Stimulated activated CD8-positive, alpha-beta memory T cell treated with anti-CD3 and anti-CD28 coated beads, Interleukin-4, amount 100 ng/mL, for 1 hour (primary cell): Measurements from ENCODE around the gene KBTBD8.

ENCODE experiments used
- DNase-seq, 2 donors: peaks; one replicate each; pipeline ENCODE4 v3.0.0-alpha.2; 2020; ENCODE audit warnings: low read depth in 2 of 2, low spot score in 1 of 2

The KBTBD8 gene

DNA sequence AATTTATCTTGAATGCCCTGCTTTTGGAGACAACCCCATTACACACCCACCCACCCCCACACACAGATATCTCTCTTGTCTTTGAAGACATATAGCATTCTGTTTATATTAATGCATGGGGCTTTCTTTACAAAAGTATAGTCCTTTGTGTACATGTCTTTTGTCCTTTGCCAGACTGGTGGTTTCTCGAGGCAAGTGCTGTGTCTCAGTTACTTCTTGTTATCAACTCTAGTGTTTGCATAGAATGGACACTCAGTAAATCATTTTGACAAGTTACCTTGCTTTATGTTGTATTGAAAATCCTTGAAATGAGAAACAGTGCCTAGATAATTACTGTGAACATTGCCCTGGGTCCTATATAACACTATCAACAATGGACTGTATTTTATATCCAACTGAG, 33.9 kb downstream of the KBTBD8 start:
- no peak for DNase-seq

DNA sequence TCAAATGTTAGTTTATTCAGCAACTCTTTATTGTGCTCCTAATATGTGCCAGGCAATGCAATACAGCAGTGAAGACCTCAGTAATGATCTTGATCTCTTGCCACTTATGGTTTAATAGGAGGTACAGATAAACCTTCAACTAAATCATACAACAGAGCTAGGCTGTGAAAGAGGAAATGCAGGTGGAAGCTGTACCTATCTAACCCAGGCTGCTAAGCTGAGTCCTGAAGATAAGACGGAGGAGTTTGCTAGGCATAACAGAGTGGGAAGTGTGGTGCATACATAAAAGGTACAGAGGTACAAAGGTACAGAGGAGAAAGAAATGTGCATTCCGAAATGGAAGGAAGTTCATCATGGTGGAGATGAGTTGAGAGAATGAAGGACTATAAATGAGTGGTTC, 35.0 kb downstream of the KBTBD8 start:
- DNase-seq = no peak

DNA sequence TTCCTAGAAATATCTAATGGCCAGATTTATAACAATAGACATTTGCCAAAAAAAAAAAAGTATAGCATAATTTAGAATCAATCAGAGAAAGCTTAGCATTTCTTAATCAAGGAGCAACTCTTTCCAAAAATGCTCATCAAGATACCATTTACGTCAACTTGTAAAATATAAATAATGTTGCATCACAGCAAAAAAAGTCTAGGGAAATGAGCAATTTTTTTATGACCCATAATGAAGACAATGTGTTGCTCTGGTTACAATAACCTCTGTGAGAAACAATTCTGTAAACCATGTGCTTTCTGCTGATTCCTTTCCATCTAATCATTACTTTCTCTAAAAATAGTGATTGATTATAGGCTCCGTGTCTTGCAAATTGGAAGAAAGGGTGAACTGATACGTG, 36.3 kb downstream of the KBTBD8 start:
- DNase-seq = no peak

DNA sequence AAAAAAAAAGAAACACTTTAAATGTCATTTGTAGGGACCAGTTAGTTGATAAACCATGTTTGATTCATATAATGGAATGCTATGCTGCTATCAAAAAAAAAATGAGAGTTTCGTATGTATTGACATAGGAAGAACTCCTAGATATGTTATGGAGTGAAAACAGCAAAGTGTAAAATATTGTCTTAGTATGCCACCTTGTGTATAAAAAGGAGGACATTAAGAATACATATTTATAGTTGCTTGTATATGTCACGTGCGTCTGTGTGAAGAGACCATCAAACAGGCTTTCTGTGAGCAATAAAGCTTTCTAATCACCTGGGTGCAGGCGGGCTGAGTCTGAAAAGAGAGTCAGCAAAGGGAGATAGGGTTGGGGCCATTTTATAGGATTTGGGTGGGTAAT, 39.5 kb downstream of the KBTBD8 start:
- DNase-seq = no peak

DNA sequence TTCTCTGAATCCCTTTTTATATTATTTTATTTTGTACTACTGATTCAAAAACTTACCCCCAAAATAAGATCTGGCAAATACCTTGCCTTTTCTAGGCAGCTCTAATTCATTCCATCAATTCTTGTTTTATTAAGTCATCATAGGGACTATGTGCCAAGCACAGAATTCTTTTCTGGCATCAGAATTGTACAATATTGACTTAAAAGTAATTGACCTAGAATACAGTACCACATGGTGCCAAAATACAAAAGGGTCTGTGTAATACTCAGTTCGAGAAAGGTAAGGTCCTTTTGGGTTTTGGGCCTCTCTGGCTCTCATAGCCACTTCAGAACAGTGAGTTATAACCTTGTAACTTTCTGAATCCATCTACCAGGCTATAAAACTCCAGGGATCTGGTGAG, 46.2 kb downstream of the KBTBD8 start:
- no peak for DNase-seq

DNA sequence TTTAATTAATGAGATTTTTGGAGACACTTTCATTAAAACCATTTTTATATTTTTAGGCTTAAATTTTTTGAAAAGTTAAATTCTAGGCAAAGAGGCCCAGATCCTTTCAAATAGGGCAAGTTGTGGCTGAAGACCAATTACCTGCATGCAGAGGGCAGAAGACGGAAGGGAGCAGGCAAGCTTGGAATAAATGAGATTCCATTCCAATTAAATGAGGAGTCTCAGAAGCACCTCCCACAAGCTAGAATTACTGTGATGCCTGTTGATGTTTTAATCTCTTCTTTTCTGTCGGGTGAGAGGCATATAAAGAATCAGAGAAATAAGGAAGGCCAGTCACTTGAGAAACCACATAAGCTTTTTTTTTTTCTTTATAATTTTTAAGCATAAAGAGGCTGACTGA, 46.8 kb downstream of the KBTBD8 start:
- DNase-seq = no peak

DNA sequence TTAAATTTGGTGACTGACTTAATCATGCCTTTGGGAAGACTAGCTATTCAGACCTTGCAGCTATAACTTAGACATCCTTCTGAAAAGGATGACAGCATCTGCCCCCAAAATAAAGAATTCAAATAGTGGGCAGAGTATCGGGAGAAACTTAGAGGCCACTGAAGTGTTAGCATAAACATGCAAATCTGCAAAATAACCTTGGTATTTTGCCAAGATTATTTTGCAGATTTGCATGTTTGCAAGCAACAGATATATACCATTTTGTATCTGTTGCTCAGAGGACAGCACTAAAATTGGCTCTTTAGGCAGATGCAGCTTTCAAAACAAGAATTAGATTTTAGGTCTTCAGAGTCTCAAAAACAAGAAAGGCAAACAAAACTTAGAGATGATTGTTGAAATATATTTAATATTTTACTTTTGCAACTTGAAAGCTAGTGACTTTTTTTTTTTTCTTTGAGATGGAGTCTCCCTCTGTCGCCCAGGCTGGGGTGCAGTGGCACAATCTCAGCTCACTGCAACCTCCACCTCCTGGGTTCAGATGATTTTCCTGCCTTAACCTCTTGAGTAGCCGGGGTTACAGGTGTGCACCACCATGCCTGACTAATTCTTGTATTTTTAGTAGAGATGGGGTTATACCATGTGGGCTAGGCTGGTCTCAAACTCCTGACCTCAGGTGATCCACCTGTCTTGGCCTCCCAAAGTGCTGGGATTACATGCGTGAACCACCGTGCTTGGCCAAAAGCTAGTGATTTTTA, 47.8 kb downstream of the KBTBD8 start:
- DNase-seq = no peak

DNA sequence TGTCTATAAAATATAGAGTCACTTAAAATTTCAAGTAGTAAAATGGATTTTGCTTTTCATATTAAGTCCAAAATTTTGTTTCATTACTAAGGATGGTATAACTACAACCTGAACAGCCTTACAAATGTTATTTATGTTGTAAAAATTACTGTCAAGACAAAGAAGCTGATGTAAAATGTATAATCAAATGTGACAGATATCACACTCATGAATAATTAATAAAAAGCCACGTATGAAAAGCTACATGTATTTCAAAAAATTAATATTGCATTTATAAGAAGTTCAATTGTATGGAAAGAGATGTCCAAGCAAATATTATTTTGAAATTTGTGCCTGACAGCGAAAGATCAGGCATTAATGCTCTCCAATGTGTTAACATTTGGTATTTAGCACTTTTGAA, 48.9 kb downstream of the KBTBD8 start:
- DNase-seq = no peak

DNA sequence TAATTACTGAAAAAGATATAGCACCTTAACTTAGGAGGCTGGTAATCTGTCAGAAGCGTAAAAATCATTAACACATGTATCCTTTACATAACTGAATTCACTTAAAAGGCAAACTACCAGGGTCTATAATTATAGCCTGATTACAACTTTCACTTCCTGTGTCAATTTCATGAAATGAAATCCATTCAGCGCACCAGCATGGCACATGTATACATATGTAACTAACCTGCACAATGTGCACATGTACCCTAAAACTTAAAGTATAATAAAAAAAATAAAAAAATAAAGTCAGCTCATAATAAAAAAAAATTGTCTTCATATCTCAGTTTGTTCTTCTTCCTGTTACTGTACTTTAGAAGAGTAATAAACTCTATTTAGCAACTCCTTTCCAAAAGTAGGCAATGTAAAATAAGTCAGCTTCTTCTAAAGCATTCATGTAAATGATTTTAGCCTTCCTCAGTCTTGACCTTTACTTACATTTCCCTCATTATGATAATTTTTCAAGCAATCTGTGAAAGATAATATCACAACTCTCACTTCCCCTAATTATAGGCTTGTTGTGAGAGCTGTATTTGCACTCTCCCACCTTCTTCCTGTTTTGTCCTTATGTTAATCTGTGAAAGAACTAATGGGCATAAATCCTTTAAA, 50.1 kb downstream of the KBTBD8 start:
- DNase-seq = no peak

DNA sequence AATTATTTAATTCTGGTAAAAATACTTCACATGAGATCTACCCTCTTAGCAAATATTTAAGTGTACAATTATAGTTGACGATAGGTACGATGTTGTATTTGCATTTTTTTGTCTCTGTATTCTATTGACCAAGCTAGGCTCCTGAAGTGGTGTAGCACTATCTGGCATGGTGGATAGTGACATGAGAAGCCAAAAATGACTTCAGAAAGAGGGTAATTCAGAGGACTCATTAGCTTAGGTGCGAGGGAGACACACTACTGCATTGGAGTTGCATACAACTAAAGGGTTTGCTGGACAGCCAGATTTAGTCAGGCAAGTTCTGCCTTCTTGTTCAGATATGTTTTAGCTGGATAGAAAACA, 50.6 kb downstream of the KBTBD8 start:
- no peak for DNase-seq

DNA sequence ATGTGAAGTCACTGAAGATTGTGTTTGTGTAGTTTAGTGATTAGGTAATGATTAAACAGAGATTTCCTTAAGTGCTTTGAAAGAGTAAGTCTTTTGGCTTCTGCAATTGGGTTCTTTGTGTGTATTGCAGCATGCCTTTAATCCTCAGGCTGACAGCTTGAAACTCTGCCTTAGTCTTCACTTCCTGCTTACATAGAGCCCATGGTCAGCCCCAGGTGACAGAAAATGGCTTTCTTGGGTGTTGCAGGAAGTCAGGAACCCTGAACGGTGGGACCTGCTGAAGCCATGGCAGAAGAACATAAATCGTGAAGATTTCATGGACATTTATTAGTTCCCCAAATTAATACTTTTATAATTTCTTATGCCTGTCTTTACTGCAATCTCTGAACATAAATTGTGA, 61.3 kb downstream of the KBTBD8 start:
- no peak for DNase-seq
